Measurements from ENCODE around the gene KRTAP16-1. TPM values are rescaled to one million over a fixed set of nuclear protein-coding genes. Genes with fewer than 3 reads are reported as not detected.

The KRTAP16-1 gene
- total and polyA plus RNA-seq, 2 of the 8 experiments (the other 6 are each of a cell fraction or from before 2014, with no cell fraction given) = not detected

DNA sequence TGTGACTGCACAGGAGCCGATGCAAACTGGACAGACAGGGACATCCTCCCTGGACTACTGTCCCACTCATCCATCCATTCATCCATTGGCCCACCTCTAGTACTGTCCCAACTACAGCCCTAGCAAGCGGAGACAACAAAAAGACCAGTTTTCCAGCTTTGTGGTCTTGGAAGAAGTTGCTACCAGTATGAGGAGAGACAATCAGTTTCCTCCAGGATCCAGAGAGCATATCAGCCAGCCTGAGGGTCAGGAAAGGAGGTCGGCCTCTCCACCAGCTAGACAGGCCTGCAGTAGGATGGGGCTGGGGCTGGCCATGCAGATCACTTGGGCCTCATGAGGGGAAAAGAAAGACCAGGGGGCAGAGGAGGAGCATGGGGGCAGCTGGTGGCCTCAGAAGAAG, 24.7 kb upstream of the KRTAP16-1 start:
- Histone ChIP-seq H2BK5ac (ENCODE audit: low read depth, low read length) (no peak overlapping the region), H3K27ac (ENCODE audit: low read depth, low read length) (no peak overlapping the region), H2AK5ac (ENCODE audit: low read depth, low read length) (no peak overlapping the region), H2BK120ac (replicated peaks; ENCODE audit: low read depth, low read length) (no peak overlapping the region), H2BK20ac (ENCODE audit: low read length) (no peak overlapping the region), H4K8ac (ENCODE audit: extremely low read depth, insufficient read depth, low read length) (0 out of 2 replicates have a peak overlapping the region, but pooled peaks have one; percentile 57), H4K20me1 (replicated peaks in 1 of 2; ENCODE audit: control insufficient read depth in 1 of 2, insufficient read depth in 2 of 2, low read length in 2 of 2) (no peaks in the 10 kb centered on the region), H3K23me2 (ENCODE audit: low read depth, low read length) (no peaks in the 10 kb centered on the region), H3K27me3 (replicated peaks in 1 of 4; ENCODE audit: control insufficient read depth in 3 of 4, extremely low read depth in 1 of 4, insufficient read depth in 3 of 4, low read length in 3 of 4) (no peaks in the 10 kb centered on the region), H3K36me3 (ENCODE audit: control insufficient read depth in 2 of 4, insufficient read depth in 4 of 4, low read length in 3 of 4) (no peaks in the 10 kb centered on the region), H3K18ac (ENCODE audit: extremely low read depth, low read length) (no peak overlapping the region), H3K56ac (replicated peaks; ENCODE audit: insufficient read length, low read depth, low read length) (no peak overlapping the region), H3K14ac (ENCODE audit: insufficient read length) (no peak overlapping the region), H2BK12ac (ENCODE audit: low read depth, low read length) (no peak overlapping the region), H3K9me3 (ENCODE audit: insufficient read depth in 2 of 2, low read depth in 1 of 2, low read length in 1 of 2) (no peaks in the 10 kb centered on the region), H3K23ac (ENCODE audit: insufficient read length) (no peak overlapping the region), H2BK15ac (ENCODE audit: low read length) (no peak overlapping the region), H2AFZ (ENCODE audit: low read length) (no peak overlapping the region), H4K91ac (replicated peaks; ENCODE audit: insufficient read length, low read length) (no peak overlapping the region), H3K79me1 (ENCODE audit: low read depth, low read length) (no peaks in the 10 kb centered on the region), H3K9ac (replicated peaks in 1 of 4; ENCODE audit: extremely low read depth in 1 of 4, low read depth in 3 of 4, low read length in 3 of 4) (no peak overlapping the region), H3K4me1 (replicated peaks in 1 of 4; ENCODE audit: control insufficient read depth in 3 of 4, insufficient read depth in 4 of 4, low read length in 3 of 4) (no peaks in the 10 kb centered on the region), H4K5ac (ENCODE audit: insufficient read length, low read depth, low read length) (no peak overlapping the region), H3K79me2 (ENCODE audit: control insufficient read depth in 1 of 2, insufficient read depth in 2 of 2, low read length in 2 of 2) (no peaks in the 10 kb centered on the region), H3K4me3 (ENCODE audit: extremely low read depth in 1 of 4, insufficient read depth in 2 of 4, low read depth in 3 of 4, low read length in 4 of 4) (no peak overlapping the region), H3K4me2 (ENCODE audit: insufficient read depth in 1 of 2, low read depth in 2 of 2, low read length in 2 of 2) (no peak overlapping the region), H3K4ac (replicated peaks; ENCODE audit: insufficient read length, low read depth, low read length) (no peak overlapping the region)
- FAIRE-seq (no peak), DNase-seq (ENCODE audit: low read depth in 1 of 2, low spot score in 2 of 2) (no peak)
- 95% methylated on average over 3 of the region's 3 CpGs; no CpG with 5 or more reads in 1 of the 2 experiments for WGBS, 2 experiments (ENCODE audit: extremely low coverage in 1 of 2, insufficient coverage in 1 of 2, insufficient read length in 1 of 2, insufficient replicate concordance in 2 of 2, low coverage in 1 of 2, low lambda C conversion rate in 2 of 2, missing lambda C conversion rate in 1 of 2)
- ChIA-PET POLR2A (ENCODE audit: partially characterized antibody) (no interaction called here), CTCF (ENCODE audit: partially characterized antibody) (interaction anchor here (1.1 to 5.8 kb wide), 4 partner anchors 9 to 315 kb away, joined by 4 to 24 read pairs (median 5); no protein-coding TSS in a partner anchor)
- TF ChIP-seq JUN (IDR thresholded peaks at IDR 0.05; ENCODE audit: low read depth, low read length) (no peak), MAFK (IDR thresholded peaks at IDR 0.05; ENCODE audit: low read depth, low read length) (no peak)
